Activated naive CD4-positive, alpha-beta T cell treated with anti-CD3 and anti-CD28 coated beads for 36 hours (primary cell): ENCODE data around the gene NFE2L2. TPM values are rescaled to one million over a fixed set of nuclear protein-coding genes. Genes with fewer than 3 reads are reported as not detected.

Experiments
- CTCF ChIA-PET: fragments of 350-600 bp; sonication (Branson Sonifier 250); formaldehyde crosslinking; loops from one replicate; lab custom pipeline; 2021; ENCODE audit warnings: antibody characterized with exemption; lab: Charles Lee
- DNase-seq: peaks from one replicate; pipeline ENCODE4 v3.0.0-alpha.2; 2020
- H3K27ac Mint-ChIP-seq: one replicate; pipeline ENCODE4 v1.8.0; 2021; ENCODE audit warnings: mild to moderate bottlenecking, mixed read lengths
- H3K27me3 Mint-ChIP-seq: one replicate; pipeline ENCODE4 v1.8.0; 2021; ENCODE audit warnings: low read depth, mixed read lengths
- H3K36me3 Mint-ChIP-seq: one replicate; pipeline ENCODE4 v1.8.0; 2021; ENCODE audit warnings: low read depth, mixed read lengths
- H3K4me1 Mint-ChIP-seq: one replicate; pipeline ENCODE4 v1.8.0; 2021; ENCODE audit warnings: low read depth, mixed read lengths
- H3K4me3 Mint-ChIP-seq: one replicate; pipeline ENCODE4 v1.8.0; 2021; ENCODE audit warnings: mild to moderate bottlenecking, moderate library complexity, mixed read lengths
- H3K9me3 Mint-ChIP-seq: one replicate; pipeline ENCODE4 v1.8.0; 2021; ENCODE audit warnings: mixed read lengths
- intact Hi-C: fragments of 100-400 bp; cut with micrococcal nuclease; formaldehyde crosslinking; loops from one replicate; pipeline ENCODE4 v1.15.1; 2023
- total RNA-seq, 2 experiments: library from RNA; stranded (reverse); gene quantifications; one replicate each; pipeline ENCODE4 v1.2.3, GENCODE V29; 2021

Gene NFE2L2
- total RNA-seq, 2 experiments from 2014 or later = 63.8 to 66.9 TPM

- H3K4me1 Mint-ChIP-seq = peaks cover 90% of the 10 kb centered on the region
- CTCF ChIA-PET = interaction anchor here (0.6 to 0.9 kb wide), 2 partner anchors 11 to 91 kb away, joined by 3 to 4 read pairs; no protein-coding TSS in a partner anchor
- no peaks in the 10 kb centered on the region for H3K27me3 Mint-ChIP-seq
- H3K9me3 Mint-ChIP-seq = no peaks in the 10 kb centered on the region
- intact Hi-C loops = no loop called here
- peaks cover 14% of the 10 kb centered on the region for H3K36me3 Mint-ChIP-seq
- no peak overlapping the region for H3K4me3 Mint-ChIP-seq
- DNase-seq = no peak
- peak overlapping the region; percentile 89 for H3K27ac Mint-ChIP-seq
Observed at GRCh38 chr2:177242121-177242987, 22.2 kb downstream of the NFE2L2 start.

GRCh38 chr2:177241711-177242120 lies 22.8 kb downstream of the NFE2L2 start:
- intact Hi-C loops = loop anchor here (1.0 kb wide), 1 partner anchor 11 kb away; no protein-coding TSS in a partner anchor
- H3K36me3 Mint-ChIP-seq = peaks cover 14% of the 10 kb centered on the region
- H3K4me3 Mint-ChIP-seq = no peak overlapping the region

GRCh38 chr2:177239932-177240630 lies 24.4 kb downstream of the NFE2L2 start:
- no peaks in the 10 kb centered on the region for H3K9me3 Mint-ChIP-seq
- intact Hi-C loops = loop anchor here (1.0 kb wide), 2 partner anchors 12 to 23 kb away; no protein-coding TSS in a partner anchor
- peaks cover 22% of the 10 kb centered on the region for H3K36me3 Mint-ChIP-seq
- peak; percentile 63 for DNase-seq
- no peaks in the 10 kb centered on the region for H3K27me3 Mint-ChIP-seq
- CTCF ChIA-PET = interaction anchor here (0.7 to 2.3 kb wide), 7 partner anchors 7 to 93 kb away, joined by 3 to 9 read pairs (median 4); partner anchors contain the start of gene NFE2L2
- H3K4me1 Mint-ChIP-seq = peaks cover 78% of the 10 kb centered on the region
- peak overlapping the region; percentile 79 for H3K27ac Mint-ChIP-seq
- peak overlapping the region; percentile 23 for H3K4me3 Mint-ChIP-seq

More at GRCh38 chr2:177241711-177242120, 22.8 kb downstream of the NFE2L2 start:
- DNase-seq = no peak
- H3K9me3 Mint-ChIP-seq = no peaks in the 10 kb centered on the region
- CTCF ChIA-PET = interaction anchor here (0.5 to 2.3 kb wide), 5 partner anchors 12 to 91 kb away, joined by 3 to 9 read pairs (median 4); partner anchors contain the start of gene NFE2L2
- peaks cover 88% of the 10 kb centered on the region for H3K4me1 Mint-ChIP-seq
- no peaks in the 10 kb centered on the region for H3K27me3 Mint-ChIP-seq
- H3K27ac Mint-ChIP-seq = peak overlapping the region; percentile 89

- no peak for DNase-seq
- Mint-ChIP-seq H3K4me1 (peaks cover 71% of the 10 kb centered on the region), H3K9me3 (no peaks in the 10 kb centered on the region), H3K27me3 (no peaks in the 10 kb centered on the region), H3K4me3 (no peak overlapping the region), H3K27ac (peak overlapping the region; percentile 79), H3K36me3 (peaks cover 25% of the 10 kb centered on the region)
- intact Hi-C loops = no loop called here
- CTCF ChIA-PET = interaction anchor here (1.1 to 1.4 kb wide), 3 partner anchors 8 to 74 kb away, joined by 3 to 5 read pairs (median 4); no protein-coding TSS in a partner anchor
Observed at GRCh38 chr2:177239053-177239452, 25.5 kb downstream of the NFE2L2 start.

- Mint-ChIP-seq H3K27me3 (no peaks in the 10 kb centered on the region), H3K4me1 (peaks cover 64% of the 10 kb centered on the region), H3K4me3 (no peak overlapping the region), H3K9me3 (no peaks in the 10 kb centered on the region), H3K36me3 (peaks cover 29% of the 10 kb centered on the region), H3K27ac (peak overlapping the region; percentile 63)
- DNase-seq = no peak
- CTCF ChIA-PET = interaction anchor here (1.1 to 1.8 kb wide), 4 partner anchors 12 to 73 kb away, joined by 3 to 8 read pairs (median 4); no protein-coding TSS in a partner anchor
- intact Hi-C loops = no loop called here
Observed at GRCh38 chr2:177237932-177238331, 26.6 kb downstream of the NFE2L2 start.

- H3K27ac Mint-ChIP-seq = peak overlapping the region; percentile 21
- H3K36me3 Mint-ChIP-seq = peaks cover 46% of the 10 kb centered on the region
- DNase-seq = no peak
- H3K9me3 Mint-ChIP-seq = no peaks in the 10 kb centered on the region
- no peak overlapping the region for H3K4me3 Mint-ChIP-seq
- CTCF ChIA-PET = interaction anchor here (1.0 to 1.4 kb wide), 2 partner anchors 19 to 71 kb away, joined by 5 to 6 read pairs; no protein-coding TSS in a partner anchor
- intact Hi-C loops = no loop called here
- H3K4me1 Mint-ChIP-seq = peaks cover 58% of the 10 kb centered on the region
- H3K27me3 Mint-ChIP-seq = no peaks in the 10 kb centered on the region
Observed at GRCh38 chr2:177235855-177236437, 28.6 kb downstream of the NFE2L2 start.

- peaks cover 52% of the 10 kb centered on the region for H3K36me3 Mint-ChIP-seq
- H3K4me3 Mint-ChIP-seq = no peak overlapping the region
- H3K27me3 Mint-ChIP-seq = no peaks in the 10 kb centered on the region
- peak overlapping the region; percentile 55 for H3K27ac Mint-ChIP-seq
- H3K4me1 Mint-ChIP-seq = peaks cover 54% of the 10 kb centered on the region
- no peak for DNase-seq
- H3K9me3 Mint-ChIP-seq = no peaks in the 10 kb centered on the region
- intact Hi-C loops = no loop called here
- CTCF ChIA-PET = interaction anchor here (0.8 to 2.0 kb wide), 4 partner anchors 10 to 62 kb away, joined by 3 to 6 read pairs (median 4); partner anchors contain the start of gene NFE2L2
Observed at GRCh38 chr2:177234267-177234666, 30.3 kb downstream of the NFE2L2 start.

GRCh38 chr2:177232098-177232704 lies 32.3 kb downstream of the NFE2L2 start:
- no peaks in the 10 kb centered on the region for H3K27me3 Mint-ChIP-seq
- intact Hi-C loops = no loop called here
- DNase-seq = no peak
- no peak overlapping the region for H3K4me3 Mint-ChIP-seq
- H3K36me3 Mint-ChIP-seq = peaks cover 57% of the 10 kb centered on the region
- peaks cover 46% of the 10 kb centered on the region for H3K4me1 Mint-ChIP-seq
- H3K9me3 Mint-ChIP-seq = no peaks in the 10 kb centered on the region
- CTCF ChIA-PET = interaction anchor here (0.6 to 2.7 kb wide), 9 partner anchors 8 to 351 kb away, joined by 3 to 12 read pairs (median 3); partner anchors contain the start of gene NFE2L2
- no peak overlapping the region for H3K27ac Mint-ChIP-seq

- H3K4me1 Mint-ChIP-seq = peaks cover 45% of the 10 kb centered on the region
- H3K27me3 Mint-ChIP-seq = no peaks in the 10 kb centered on the region
- DNase-seq = no peak
- no peak overlapping the region for H3K4me3 Mint-ChIP-seq
- intact Hi-C loops = no loop called here
- peaks cover 57% of the 10 kb centered on the region for H3K36me3 Mint-ChIP-seq
- H3K27ac Mint-ChIP-seq = peak overlapping the region; percentile 71
- CTCF ChIA-PET = interaction anchor here (1.1 to 2.7 kb wide), 6 partner anchors 9 to 84 kb away, joined by 3 to 12 read pairs (median 3); no protein-coding TSS in a partner anchor
- H3K9me3 Mint-ChIP-seq = no peaks in the 10 kb centered on the region
Observed at GRCh38 chr2:177231270-177231669, 33.3 kb downstream of the NFE2L2 start.

- DNase-seq = no peak
- intact Hi-C loops = loop anchor here (1.0 kb wide), 1 partner anchor 12 kb away; no protein-coding TSS in a partner anchor
- peaks cover 49% of the 10 kb centered on the region for H3K36me3 Mint-ChIP-seq
- CTCF ChIA-PET = interaction anchor here (1.0 to 2.1 kb wide), 3 partner anchors 65 to 106 kb away, joined by 3 to 11 read pairs (median 11); no protein-coding TSS in a partner anchor
- no peaks in the 10 kb centered on the region for H3K27me3 Mint-ChIP-seq
- H3K4me3 Mint-ChIP-seq = no peak overlapping the region
- peaks cover 41% of the 10 kb centered on the region for H3K4me1 Mint-ChIP-seq
- no peaks in the 10 kb centered on the region for H3K9me3 Mint-ChIP-seq
- peak overlapping the region; percentile 80 for H3K27ac Mint-ChIP-seq
Observed at GRCh38 chr2:177229442-177230242, 34.9 kb downstream of the NFE2L2 start.
